Activated naive CD4-positive, alpha-beta T cell treated with anti-CD3 and anti-CD28 coated beads, Interleukin-2, amount 50 U/mL, for 16 hours (primary cell): ENCODE measurements around the gene DIRAS2.

Experiments
- DNase-seq: peaks from one replicate; pipeline ENCODE4 v3.0.0-alpha.2; 2020

DIRAS2 gene

DNA sequence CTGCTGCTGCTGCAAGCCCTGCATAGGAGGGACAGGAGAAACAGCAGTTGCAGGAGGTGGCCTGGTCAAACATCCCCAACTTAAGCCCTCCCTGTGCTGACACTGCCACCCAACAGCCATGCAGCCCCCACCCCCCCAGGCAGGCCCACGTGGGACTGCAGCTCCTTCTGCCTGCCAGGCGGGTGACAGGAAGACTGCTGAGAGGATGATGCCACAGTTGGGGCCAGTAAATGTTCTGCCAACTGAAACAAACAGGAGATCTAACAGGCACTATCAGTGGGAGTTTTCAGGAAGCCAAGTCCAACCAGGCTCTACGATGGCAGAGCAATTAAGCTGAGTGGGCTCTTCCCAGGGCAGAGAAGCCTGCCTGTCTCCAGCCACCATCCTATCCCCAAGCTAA, 31.1 kb downstream of the DIRAS2 start:
- no peak for DNase-seq

DNA sequence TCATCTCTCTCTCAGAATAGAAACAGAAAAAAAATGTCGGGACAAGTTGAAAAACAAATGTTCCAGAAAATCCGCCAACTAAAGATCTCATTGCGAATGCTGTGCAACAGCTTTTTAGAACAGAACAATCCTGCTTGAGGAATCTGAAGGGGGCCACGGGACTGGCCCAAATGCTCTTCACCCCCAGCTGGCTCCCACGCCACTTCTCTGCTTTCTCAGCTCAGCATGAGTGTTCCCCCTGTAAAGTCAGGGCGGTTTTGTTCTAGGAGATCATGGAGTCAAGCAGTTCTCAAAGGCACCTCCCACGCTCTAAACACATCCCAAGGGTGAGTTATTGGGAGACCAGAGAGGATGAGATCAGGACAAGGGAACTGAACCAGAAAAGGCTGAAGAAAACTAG, 31.5 kb downstream of the DIRAS2 start:
- DNase-seq = no peak

DNA sequence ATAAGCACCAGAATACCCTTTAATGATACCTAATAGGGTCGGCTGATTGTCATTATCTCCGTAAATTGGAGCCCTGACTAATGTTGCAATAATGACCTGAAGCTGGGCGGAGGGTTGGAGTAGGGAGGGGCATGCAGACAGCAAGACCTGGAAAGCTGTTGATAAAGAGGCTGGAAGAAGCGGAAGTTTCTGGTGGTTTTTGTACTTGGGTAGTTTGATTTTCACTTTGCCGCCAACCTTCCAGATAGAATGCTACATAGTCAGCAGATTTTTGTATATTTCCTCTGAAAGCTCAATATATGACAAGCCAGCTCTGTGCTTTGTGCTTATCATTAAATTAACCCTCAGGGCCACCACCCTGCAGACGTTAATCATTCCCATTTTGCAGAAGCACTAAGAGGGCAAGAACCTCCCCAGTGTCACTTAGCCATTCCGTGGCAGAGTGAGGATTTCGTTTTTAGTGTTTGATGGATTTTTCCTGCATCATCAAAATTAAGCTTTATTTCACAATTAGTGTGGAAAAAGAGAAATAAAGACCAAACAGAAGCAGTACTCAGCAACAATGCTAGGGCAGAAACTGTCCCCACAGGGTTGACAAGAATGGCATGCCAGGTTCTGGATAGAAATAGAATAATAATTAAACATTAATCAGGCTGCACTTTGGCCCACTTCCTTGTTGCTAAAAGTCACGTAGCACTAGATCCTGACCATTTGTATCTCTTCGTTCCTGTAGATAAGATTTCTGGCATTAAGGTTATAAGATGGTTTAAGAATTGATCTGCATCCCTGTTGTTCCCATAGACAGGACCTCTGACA, 34.7 kb downstream of the DIRAS2 start:
- no peak for DNase-seq

- DNase-seq = no peak
Measured at GRCh38 chr9:90600029-90600428, 42.6 kb downstream of the DIRAS2 start.

DNA sequence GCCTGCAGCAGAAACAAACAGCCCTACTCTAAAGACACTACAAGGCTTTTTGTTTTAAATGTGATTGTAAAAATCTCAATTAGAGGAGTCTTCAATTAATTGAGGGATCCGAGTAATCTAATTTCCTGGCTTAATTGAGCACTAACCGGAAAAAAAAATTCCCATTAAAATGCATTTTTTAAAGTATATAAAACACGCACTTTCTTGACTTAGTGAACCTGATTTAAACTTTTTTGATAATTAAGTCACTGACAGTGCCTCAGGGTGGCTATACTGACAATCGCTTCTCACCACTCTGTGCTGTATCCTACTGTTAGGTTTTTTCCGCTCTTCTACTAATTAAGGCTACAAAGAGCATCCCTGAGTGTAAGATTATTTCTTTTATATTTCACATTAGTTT, 44.4 kb downstream of the DIRAS2 start:
- no peak for DNase-seq

DNA sequence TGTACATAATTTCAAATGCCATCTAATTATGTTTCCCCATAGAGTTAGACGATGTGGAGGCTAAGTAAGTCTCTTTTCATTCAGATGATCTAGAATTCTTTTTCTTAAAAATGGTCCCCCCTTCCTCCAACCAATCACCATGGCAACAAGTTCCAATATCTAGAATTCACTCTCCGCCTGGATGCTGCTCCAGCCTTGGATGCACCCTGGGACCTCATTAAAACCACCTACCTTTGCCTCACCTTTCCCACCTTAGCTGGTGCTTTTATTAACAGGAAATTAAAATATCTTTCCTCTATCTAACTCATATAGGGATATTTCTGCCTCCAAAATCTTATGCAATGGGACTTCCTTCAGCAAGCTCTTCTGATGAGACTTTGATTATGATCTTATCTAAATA, 49.0 kb downstream of the DIRAS2 start:
- no peak for DNase-seq

DNA sequence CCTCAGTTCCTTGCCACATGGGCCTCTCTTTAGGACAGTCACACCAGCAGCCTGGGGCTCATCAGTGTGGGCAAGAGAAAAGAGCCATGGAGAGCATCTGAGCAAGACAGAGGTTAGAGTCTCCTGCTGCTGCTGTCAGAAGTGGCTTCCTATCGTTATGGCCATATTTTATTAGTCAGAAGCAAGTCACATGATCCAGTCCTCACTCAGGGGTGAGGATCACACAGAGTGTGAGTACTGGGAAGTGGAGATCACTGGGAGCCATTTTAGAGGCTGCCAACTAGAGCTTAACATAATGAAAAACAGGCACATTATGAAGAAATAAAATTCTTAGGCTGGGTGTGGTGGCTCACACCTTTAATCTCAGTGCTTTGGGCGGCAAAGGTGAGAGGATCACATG, 62.0 kb downstream of the DIRAS2 start:
- no peak for DNase-seq

- no peak for DNase-seq
Measured at GRCh38 chr9:90579181-90579580, 63.4 kb downstream of the DIRAS2 start.

GRCh38 chr9:90578126-90578815, 64.4 kb downstream of the DIRAS2 start:
- DNase-seq = no peak

- no peak for DNase-seq
Measured at GRCh38 chr9:90569511-90569910, 73.1 kb downstream of the DIRAS2 start.

DNA sequence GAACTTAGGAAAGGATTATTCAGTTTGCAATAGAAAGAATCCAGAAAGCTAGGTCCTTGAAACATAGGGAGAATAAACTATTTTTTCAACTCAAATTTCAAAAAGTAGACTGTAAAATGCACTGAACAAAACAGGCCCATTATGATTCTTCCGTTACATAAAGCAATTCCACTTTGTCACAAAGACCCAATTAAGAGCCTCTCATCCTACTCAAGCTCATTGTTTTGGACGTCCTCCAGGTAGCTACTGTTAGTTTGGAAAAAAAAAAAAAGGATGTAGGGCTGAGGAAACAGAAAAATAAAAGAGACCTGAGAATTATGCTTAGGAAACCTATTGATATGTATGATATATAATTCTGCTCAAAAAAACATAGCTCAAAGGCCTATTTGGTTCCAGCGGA, 74.0 kb downstream of the DIRAS2 start:
- DNase-seq = no peak

- DNase-seq = no peak
Measured at GRCh38 chr9:90562229-90562628, 80.4 kb downstream of the DIRAS2 start.
